Activated CD8-positive, alpha-beta memory T cell treated with anti-CD3 and anti-CD28 coated beads, Interleukin-2, amount 50 U/mL, for 24 hours (primary cell): ENCODE measurements around the gene USP2.
"Not testable (repeated sequence)": the region's sequence is repeated elsewhere in the genome, so short reads cannot be mapped to it uniquely, and the experiment has no call there.

Source experiments
- DNase-seq: peaks from one replicate; pipeline ENCODE4 v3.0.0-alpha.2; 2020; ENCODE audit errors: extremely low read depth

USP2 gene

GRCh38 chr11:119414734-119415133, 33.2 kb upstream of the USP2 start:
- no peak for DNase-seq

GRCh38 chr11:119414321-119414720, 32.8 kb upstream of the USP2 start:
- DNase-seq = no peak

- DNase-seq = no peak
Measured at GRCh38 chr11:119412072-119412471, 30.6 kb upstream of the USP2 start.

- no peak for DNase-seq
Measured at GRCh38 chr11:119410501-119410900, 29.0 kb upstream of the USP2 start.

- DNase-seq = no peak
Measured at GRCh38 chr11:119409731-119410130, 28.2 kb upstream of the USP2 start.

DNA sequence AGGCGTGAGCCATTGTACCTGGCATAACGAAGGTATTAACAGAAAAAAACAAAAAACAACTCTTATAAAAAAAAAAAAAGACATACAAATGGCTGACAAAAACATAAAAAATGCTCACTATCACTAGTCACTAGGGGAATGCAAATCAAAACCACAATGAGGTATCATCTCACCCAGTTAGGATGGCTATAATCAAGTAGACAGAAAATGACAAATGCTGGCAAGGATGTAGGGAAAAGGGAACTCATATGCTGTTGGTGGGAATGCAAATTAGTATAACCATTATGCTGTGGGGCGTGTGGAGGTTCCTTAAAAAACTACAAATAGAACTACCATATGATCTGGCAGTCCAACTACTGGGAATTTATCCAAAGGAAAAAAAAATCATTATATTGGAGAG, 24.5 kb upstream of the USP2 start:
- no peak for DNase-seq

- DNase-seq = not testable (repeated sequence)
Measured at GRCh38 chr11:119405448-119405847, 24.0 kb upstream of the USP2 start.

- no peak for DNase-seq
Measured at GRCh38 chr11:119404872-119405271, 23.4 kb upstream of the USP2 start.

DNA sequence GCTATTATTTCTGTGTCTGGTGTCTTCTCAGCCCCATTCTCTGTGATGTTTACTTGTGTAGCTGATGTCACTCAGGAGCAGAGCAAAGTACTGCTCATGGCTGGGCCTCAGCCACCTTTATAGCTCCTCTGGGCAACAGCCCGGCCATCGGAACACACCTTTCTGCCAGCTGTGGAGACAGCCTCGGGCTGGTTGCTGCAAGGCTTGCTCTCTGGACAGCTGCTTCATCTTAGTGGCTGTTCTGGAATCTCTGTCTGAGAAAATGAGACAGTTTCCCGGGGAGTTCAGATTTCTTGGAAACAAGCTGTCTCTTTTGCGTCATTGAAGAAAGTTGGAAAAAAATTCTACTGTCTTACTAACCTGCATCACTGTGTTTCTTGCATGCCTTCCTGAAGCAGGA, 21.5 kb upstream of the USP2 start:
- no peak for DNase-seq

- DNase-seq = no peak
Measured at GRCh38 chr11:119402470-119402869, 21.0 kb upstream of the USP2 start.

- no peak for DNase-seq
Measured at GRCh38 chr11:119400860-119401259, 19.4 kb upstream of the USP2 start.

GRCh38 chr11:119397740-119398139, 16.2 kb upstream of the USP2 start:
- no peak for DNase-seq

DNA sequence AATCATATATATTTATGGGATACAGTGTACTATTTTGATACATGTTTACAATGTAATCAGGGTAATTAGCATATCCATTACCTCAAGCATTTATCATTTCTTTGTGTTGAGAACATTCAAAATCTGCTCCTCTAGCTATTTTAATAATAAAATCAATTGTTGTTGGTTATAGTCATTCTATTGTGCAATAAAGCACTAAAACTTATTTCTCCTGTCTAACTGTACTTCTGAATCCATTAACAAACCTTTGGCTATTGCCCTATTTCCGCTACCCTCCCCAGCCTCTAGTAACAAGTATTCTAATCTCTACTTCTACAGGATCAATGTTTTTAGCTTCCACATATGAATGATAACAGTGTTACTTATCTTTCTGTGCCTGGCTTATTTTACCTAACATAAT, 15.3 kb upstream of the USP2 start:
- DNase-seq = no peak

DNA sequence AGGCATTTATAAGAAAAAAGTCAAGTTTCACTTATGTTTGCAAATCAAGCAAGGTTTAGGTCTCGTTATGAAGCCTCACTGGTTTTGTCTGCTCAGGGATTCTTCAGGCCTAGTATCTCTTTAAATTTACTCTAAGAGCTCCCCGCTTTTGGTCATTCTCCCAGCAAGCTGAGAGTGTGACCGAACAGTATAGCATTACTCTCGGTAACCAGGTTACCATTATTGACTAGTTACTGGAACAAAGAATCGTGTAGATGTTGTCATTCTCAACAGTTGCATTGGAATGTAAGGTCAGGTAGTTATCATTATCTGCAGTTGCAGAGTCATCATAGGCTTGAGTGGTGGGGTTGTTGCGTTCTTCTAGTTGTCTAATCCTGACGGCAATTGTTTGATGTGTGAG, 9.8 kb upstream of the USP2 start:
- DNase-seq = no peak

GRCh38 chr11:119389611-119390254, 8.2 kb upstream of the USP2 start:
- no peak for DNase-seq

GRCh38 chr11:119388103-119388502, 6.6 kb upstream of the USP2 start:
- DNase-seq = no peak

- DNase-seq = no peak
Measured at GRCh38 chr11:119384332-119384731, 2.8 kb upstream of the USP2 start.

GRCh38 chr11:119382513-119382912, 1.0 kb upstream of the USP2 start:
- DNase-seq = not testable (repeated sequence)

- DNase-seq = no peak
Measured at GRCh38 chr11:119382101-119382500, 611 bp upstream of the USP2 start.

DNA sequence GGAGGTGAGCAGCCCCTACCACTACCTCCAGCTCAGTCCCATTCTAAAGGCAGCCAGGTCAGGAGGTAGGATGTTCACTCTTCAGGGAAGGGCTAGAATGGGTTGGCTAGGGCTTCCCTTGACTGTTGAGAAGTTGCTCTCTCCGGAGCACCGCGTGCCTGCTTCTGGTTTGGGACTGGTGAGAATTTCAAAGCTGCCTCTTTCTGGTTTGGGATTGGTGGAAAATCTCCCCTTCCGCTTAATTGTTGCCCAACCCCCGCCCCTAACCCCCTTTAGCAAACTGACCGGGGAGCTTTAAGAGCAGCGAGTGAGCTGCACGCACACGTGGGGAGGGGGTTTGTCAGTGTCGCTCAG, 686 bp downstream of the USP2 start:
- no peak for DNase-seq

DNA sequence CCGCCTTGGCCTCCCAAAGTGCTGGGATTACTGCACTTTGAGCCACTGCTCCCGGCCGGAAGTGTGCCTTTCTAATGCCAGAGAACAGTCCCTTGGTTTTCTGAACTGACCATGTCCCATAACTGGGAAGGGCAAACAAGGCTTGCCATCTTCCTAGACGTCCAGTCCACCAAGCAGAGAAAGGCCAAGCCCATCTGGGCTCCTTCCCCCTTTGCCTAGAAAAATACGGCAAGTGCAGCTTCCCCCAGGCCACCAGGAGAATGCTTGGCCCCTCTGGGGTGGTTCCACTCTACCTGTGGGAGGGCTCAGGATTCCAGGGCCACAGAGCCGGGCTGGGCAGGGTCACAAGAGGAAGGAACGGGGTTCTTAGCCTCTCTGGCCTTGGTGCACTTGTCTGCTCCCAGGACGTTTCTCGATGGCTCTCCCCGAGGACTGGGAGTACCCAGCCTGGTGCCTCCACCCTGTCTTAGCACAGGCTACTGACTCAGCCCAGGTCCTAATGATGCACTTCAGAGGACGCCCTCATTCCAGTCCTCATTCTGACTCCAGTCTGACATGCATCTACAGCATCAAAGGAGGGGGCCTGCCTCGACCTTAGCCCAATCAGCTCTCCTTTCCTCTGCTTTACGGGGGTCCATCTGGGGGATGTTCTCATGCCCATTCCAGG, 1.2 kb downstream of the USP2 start:
- no peak for DNase-seq

DNA sequence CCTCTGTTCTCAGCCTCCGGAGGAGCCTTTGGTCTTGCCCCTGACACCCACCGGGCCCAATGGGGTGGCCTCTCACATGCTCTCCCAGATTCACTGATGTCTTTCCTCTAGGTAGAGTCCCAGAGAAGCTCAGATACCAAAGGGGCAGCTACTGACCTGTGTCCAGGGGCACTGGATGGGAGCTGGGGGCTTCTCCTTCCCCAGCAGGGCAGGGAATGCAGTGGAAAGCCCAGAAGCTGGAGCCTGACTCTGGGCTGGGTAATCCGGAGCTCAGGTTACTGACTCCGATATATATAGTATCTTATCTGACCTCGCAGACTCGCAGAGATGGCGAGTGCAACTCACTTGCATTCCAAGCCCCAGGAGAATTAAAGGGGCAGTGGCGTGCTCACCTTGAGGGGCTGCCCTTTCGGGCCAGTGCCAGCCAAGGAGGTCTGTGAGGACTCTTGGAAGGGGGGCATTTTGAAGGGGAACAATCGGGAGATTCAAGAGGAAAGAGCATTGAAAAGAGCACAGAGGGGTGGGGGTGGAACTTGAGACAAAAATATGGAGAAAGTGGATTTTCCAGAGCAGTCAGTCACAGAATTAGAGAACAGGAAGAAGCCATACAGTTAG, 2.5 kb downstream of the USP2 start:
- no peak for DNase-seq

DNA sequence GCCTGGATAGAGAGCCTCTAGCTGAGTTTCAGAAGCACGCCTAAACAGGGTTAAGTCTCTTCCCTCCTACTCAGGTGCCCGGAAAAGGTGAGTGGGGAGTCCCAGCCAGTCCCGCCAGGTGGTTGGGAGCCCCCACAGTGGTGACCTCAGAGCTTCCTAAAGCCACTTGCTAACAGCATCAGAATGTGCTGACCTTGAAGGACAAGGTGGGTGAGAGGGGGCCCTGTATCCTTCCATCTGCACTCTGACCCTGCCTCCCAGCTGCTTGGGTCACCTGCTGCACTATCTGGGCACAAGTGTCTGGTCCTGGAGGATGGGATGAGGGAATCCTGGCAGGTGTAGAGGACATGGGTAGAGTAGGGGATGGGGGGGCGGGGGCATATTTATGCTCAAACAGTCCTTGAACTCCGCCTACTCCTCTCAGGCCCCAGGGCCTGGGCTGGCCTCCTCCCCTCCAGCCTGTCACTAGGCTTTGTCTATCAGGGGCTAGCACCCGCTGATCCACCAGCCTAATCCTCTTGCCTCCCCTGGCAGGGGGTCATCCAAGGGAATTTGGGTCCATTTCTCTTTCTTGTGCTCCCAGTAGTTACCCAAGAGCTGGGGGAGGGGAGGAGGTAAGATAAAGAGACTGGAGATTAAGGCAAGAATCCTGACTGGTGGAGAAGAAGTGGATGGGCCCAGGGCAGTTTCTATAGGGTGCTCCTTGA, 3.4 kb downstream of the USP2 start:
- DNase-seq = no peak
